ENCODE measurements around the gene NDUFA7. TPM values are rescaled to one million over a fixed set of nuclear protein-coding genes. Genes with fewer than 3 reads are reported as not detected.

NDUFA7 gene
- total RNA-seq, 1 donor from 2014 or later: 49.3 TPM

- H3K4me1 Mint-ChIP-seq (ENCODE audit: low read depth, unreplicated experiment): peaks cover 4% of the 10 kb centered on the region
- H3K27ac Mint-ChIP-seq (ENCODE audit: unreplicated experiment): no peak overlapping the region
- no peak for FAIRE-seq
Measured at GRCh38 chr19:8308891-8309291, 12.3 kb downstream of the NDUFA7 start.

GRCh38 chr19:8307965-8308866 lies 13.0 kb downstream of the NDUFA7 start, which contains the start of gene CD320:
Gene CD320 (minus strand): TSS chr19:8308358. CDS start chr19:8308290, 68 bp downstream.
- Mint-ChIP-seq H3K27me3 (ENCODE audit: low read depth, unreplicated experiment) (peaks cover 4% of the 10 kb centered on the region), H3K4me3 (ENCODE audit: unreplicated experiment) (peak within 1 kb of the TSS; percentile 87), H3K9me3 (ENCODE audit: unreplicated experiment) (no peaks in the 10 kb centered on the region), H3K36me3 (ENCODE audit: low read depth, unreplicated experiment) (peaks cover 6% of the 10 kb centered on the region), H3K27ac (ENCODE audit: unreplicated experiment) (peak within 1 kb of the TSS; percentile 69), H3K4me1 (ENCODE audit: low read depth, unreplicated experiment) (peaks cover 4% of the 10 kb centered on the region)
- Histone ChIP-seq H3K9ac (ENCODE audit: low read length) (peak within 1 kb of the TSS; percentile 82), H2AFZ (ENCODE audit: low read depth, low read length) (peak within 1 kb of the TSS; percentile 90), H3K79me2 (ENCODE audit: insufficient read depth, low read length) (peaks cover 14% of the 10 kb centered on the region), H4K20me1 (ENCODE audit: insufficient read depth, low read length) (peaks cover 4% of the 10 kb centered on the region), H3K27me3 (ENCODE audit: insufficient read depth, low read length) (no peaks in the 10 kb centered on the region), H3K9me3 (ENCODE audit: insufficient read depth, low read depth, low read length) (no peaks in the 10 kb centered on the region), H3K4me1 (ENCODE audit: insufficient read depth, low read length) (peaks cover 13% of the 10 kb centered on the region), H3K4me2 (ENCODE audit: low read length) (peak within 1 kb of the TSS; percentile 98), H3K36me3 (ENCODE audit: insufficient read depth, low read length) (peaks cover 7% of the 10 kb centered on the region), H3K27ac (ENCODE audit: low read depth, low read length) (peak within 1 kb of the TSS; percentile 67), H3K4me3 (ENCODE audit: insufficient read depth, low read depth, low read length) (peak within 1 kb of the TSS; percentile 64)
- DNase-seq (ENCODE audit: low read depth) (peak; percentile 79), FAIRE-seq (no peak)
- TF ChIP-seq EZH2 (IDR thresholded peaks at IDR 0.05; ENCODE audit: insufficient read depth, low read length): no peak
- TF ChIP-seq, protein P1, sequence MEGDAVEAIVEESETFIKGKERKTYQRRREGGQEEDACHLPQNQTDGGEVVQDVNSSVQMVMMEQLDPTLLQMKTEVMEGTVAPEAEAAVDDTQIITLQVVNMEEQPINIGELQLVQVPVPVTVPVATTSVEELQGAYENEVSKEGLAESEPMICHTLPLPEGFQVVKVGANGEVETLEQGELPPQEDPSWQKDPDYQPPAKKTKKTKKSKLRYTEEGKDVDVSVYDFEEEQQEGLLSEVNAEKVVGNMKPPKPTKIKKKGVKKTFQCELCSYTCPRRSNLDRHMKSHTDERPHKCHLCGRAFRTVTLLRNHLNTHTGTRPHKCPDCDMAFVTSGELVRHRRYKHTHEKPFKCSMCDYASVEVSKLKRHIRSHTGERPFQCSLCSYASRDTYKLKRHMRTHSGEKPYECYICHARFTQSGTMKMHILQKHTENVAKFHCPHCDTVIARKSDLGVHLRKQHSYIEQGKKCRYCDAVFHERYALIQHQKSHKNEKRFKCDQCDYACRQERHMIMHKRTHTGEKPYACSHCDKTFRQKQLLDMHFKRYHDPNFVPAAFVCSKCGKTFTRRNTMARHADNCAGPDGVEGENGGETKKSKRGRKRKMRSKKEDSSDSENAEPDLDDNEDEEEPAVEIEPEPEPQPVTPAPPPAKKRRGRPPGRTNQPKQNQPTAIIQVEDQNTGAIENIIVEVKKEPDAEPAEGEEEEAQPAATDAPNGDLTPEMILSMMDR (IDR thresholded peaks at IDR 0.05; ENCODE audit: insufficient read depth, low read depth, low read length): no peak

More at GRCh38 chr19:8308891-8309291, 12.3 kb downstream of the NDUFA7 start:
- Mint-ChIP-seq H3K27me3 (ENCODE audit: low read depth, unreplicated experiment) (peaks cover 4% of the 10 kb centered on the region), H3K36me3 (ENCODE audit: low read depth, unreplicated experiment) (peaks cover 6% of the 10 kb centered on the region), H3K9me3 (ENCODE audit: unreplicated experiment) (no peaks in the 10 kb centered on the region), H3K4me3 (ENCODE audit: unreplicated experiment) (peak overlapping the region; percentile 73)
- no peaks in the 10 kb centered on the region for H3K9me3 ChIP-seq (ENCODE audit: insufficient read depth, low read depth, low read length)
- H4K20me1 ChIP-seq (ENCODE audit: insufficient read depth, low read length): peaks cover 4% of the 10 kb centered on the region
- H3K27ac ChIP-seq (ENCODE audit: low read depth, low read length): peak overlapping the region; percentile 67
- peak overlapping the region; percentile 82 for H3K9ac ChIP-seq (ENCODE audit: low read length)
- TF ChIP-seq, protein P1 (IDR thresholded peaks at IDR 0.05; ENCODE audit: insufficient read depth, low read depth, low read length): no peak
- no peak for TF ChIP-seq EZH2 (IDR thresholded peaks at IDR 0.05; ENCODE audit: insufficient read depth, low read length)
- no peak overlapping the region for H2AFZ ChIP-seq (ENCODE audit: low read depth, low read length)
- DNase-seq (ENCODE audit: low read depth): no peak
- H3K4me1 ChIP-seq (ENCODE audit: insufficient read depth, low read length): peaks cover 13% of the 10 kb centered on the region
- peak overlapping the region; percentile 64 for H3K4me3 ChIP-seq (ENCODE audit: insufficient read depth, low read depth, low read length)
- peaks cover 11% of the 10 kb centered on the region for H3K36me3 ChIP-seq (ENCODE audit: insufficient read depth, low read length)
- peaks cover 14% of the 10 kb centered on the region for H3K79me2 ChIP-seq (ENCODE audit: insufficient read depth, low read length)
- peak overlapping the region; percentile 98 for H3K4me2 ChIP-seq (ENCODE audit: low read length)
- no peaks in the 10 kb centered on the region for H3K27me3 ChIP-seq (ENCODE audit: insufficient read depth, low read length)
